GM12878 (cell line): ENCODE measurements around the gene HNRNPA2B1. TPM values are rescaled to one million over a fixed set of nuclear protein-coding genes. Genes with fewer than 3 reads are reported as not detected.

ENCODE experiments used
- ATAC-seq: fragments of 200-7000 bp; cut with Tn5 transposase; 3 replicates; pipeline ENCODE4 v1.9.1; 2020; ENCODE audit warnings: mild to moderate bottlenecking, moderate library complexity
- BruUV-seq: library from RNA; stranded (reverse); fragments of 400-500 nt; replicated peaks from 2 replicates; lab custom pipeline; 2021; lab: Mats Ljungman, UMichigan
- CTCF ChIA-PET: fragments of 300-600 bp; sonication (Branson Sonifier 250); formaldehyde crosslinking; extraction: SDS; loops from one replicate; lab custom pipeline; 2021; ENCODE audit warnings: inconsistent platforms; lab: Yijun Ruan, JAX
- POLR2A ChIA-PET: fragments of 350-600 bp; formaldehyde crosslinking; extraction: SDS; loops from one replicate; lab custom pipeline; 2021; ENCODE audit warnings: inconsistent platforms; lab: Charles Lee
- RAD21 ChIA-PET: fragments of 300-600 bp; sonication (Branson Sonifier 250); formaldehyde crosslinking; loops from one replicate; lab custom pipeline; 2023; ENCODE audit warnings: antibody characterized with exemption; ENCODE audit not compliant: unreplicated experiment; lab: Charles Lee
- SMC1A ChIA-PET: fragments of 300-600 bp; sonication (Branson Sonifier 250); formaldehyde crosslinking; loops from one replicate; lab custom pipeline; 2023; ENCODE audit not compliant: unreplicated experiment, uncharacterized antibody; lab: Charles Lee
- DNase-seq: peaks from one replicate; pipeline ENCODE4 v3.0.0-alpha.2; 2011; ENCODE audit warnings: low read depth, low spot score
- FAIRE-seq: peaks from 3 replicates; lab custom pipeline; 2011; peaks lifted over from hg19 to GRCh38; lab: Jason Lieb, UNC
- H2AFZ ChIP-seq: 2 replicates; pipeline ENCODE4 v1.6.0; 2011; ENCODE audit warnings: low read depth, low read length, control low read depth; ENCODE audit not compliant: control insufficient read depth
- H3K27ac ChIP-seq: 2 replicates; pipeline ENCODE4 v1.5.1; 2011; ENCODE audit warnings: control low read depth; ENCODE audit not compliant: control insufficient read depth, insufficient read depth
- H3K27me3 ChIP-seq, 2 experiments: replicated peaks in 1 of 2; 2 replicates each; pipeline versions ENCODE4 v1.6.0 to v1.6.1; 2011; ENCODE audit warnings: low read length in 1 of 2; ENCODE audit not compliant: control insufficient read depth in 2 of 2, insufficient read depth in 2 of 2
- H3K36me3 ChIP-seq, 2 experiments: 2 replicates each; pipeline ENCODE4 v1.5.1; 2011; ENCODE audit warnings: low read length in 1 of 2; ENCODE audit not compliant: control insufficient read depth in 2 of 2, insufficient read depth in 2 of 2
- H3K4me1 ChIP-seq: 2 replicates; pipeline ENCODE4 v1.6.1; 2011; ENCODE audit warnings: mild to moderate bottlenecking, low read length, moderate library complexity, mixed read lengths; ENCODE audit not compliant: control insufficient read depth, insufficient read depth
- H3K4me2 ChIP-seq: 2 replicates; pipeline ENCODE4 v1.6.0; 2011; ENCODE audit warnings: control low read depth; ENCODE audit not compliant: control insufficient read depth, insufficient read depth
- H3K4me3 ChIP-seq: fragments of 200-600 bp; sonication (generic); 2 replicates; pipeline ENCODE4 v1.5.1; 2016
- H3K79me2 ChIP-seq: 2 replicates; pipeline ENCODE4 v1.6.0; 2011; ENCODE audit warnings: low read length; ENCODE audit not compliant: control insufficient read depth, insufficient read depth
- H3K9ac ChIP-seq: 2 replicates; pipeline ENCODE4 v1.8.0; 2011; ENCODE audit warnings: low read length, control low read depth, mixed read lengths; ENCODE audit not compliant: control insufficient read depth, insufficient read depth
- H3K9me3 ChIP-seq: replicated peaks from 3 replicates; pipeline ENCODE4 v1.5.1; 2011; ENCODE audit warnings: mild to moderate bottlenecking, low read length; ENCODE audit not compliant: control insufficient read depth, insufficient read depth
- H4K20me1 ChIP-seq: 2 replicates; pipeline ENCODE4 v1.6.0; 2011; ENCODE audit not compliant: control insufficient read depth, insufficient read depth
- BACH1 ChIP-seq: fragments of 450-650 bp; IDR thresholded peaks from 2 replicates; pipeline ENCODE4 v1.6.1; 2017; ENCODE audit warnings: mild to moderate bottlenecking, borderline replicate concordance
- EP300 ChIP-seq, 2 experiments: fragments of 150-350 bp in 1 of 2; IDR thresholded peaks; 2 replicates each; pipeline ENCODE4 v1.6.1; 2011 to 2012; ENCODE audit warnings: low read depth in 2 of 2, low read length in 2 of 2, borderline replicate concordance in 1 of 2, improper control_type of control experiment in 1 of 2, inconsistent platforms in 1 of 2; ENCODE audit not compliant: control insufficient read depth in 1 of 2
- HCFC1 ChIP-seq: fragments of 150-350 bp; IDR thresholded peaks from 2 replicates; pipeline ENCODE4 v1.6.1; 2014; ENCODE audit warnings: low read length
- KLF5 ChIP-seq: fragments of 450-650 bp; IDR thresholded peaks from 2 replicates; pipeline ENCODE4 v1.6.1; 2014; ENCODE audit warnings: mild to moderate bottlenecking; ENCODE audit not compliant: partially characterized antibody
- POLR2AphosphoS5 ChIP-seq: IDR thresholded peaks from 2 replicates; pipeline ENCODE4 v1.6.1; 2011; ENCODE audit warnings: mild to moderate bottlenecking, low read length, inconsistent platforms
- POU2F2 ChIP-seq: IDR thresholded peaks from 3 replicates; pipeline ENCODE4 v1.6.1; 2011; ENCODE audit warnings: low read depth, mild to moderate bottlenecking, low read length, borderline replicate concordance
- PRDM15 ChIP-seq: fragments of 450-650 bp; formaldehyde crosslinking; IDR thresholded peaks from 2 replicates; pipeline ENCODE4 v1.4.0; 2020; ENCODE audit warnings: mild to moderate bottlenecking, moderate library complexity
- RBBP5 ChIP-seq: fragments of 200-600 bp; sonication (generic); conservative IDR thresholded peaks from 2 replicates; pipeline ENCODE4 v1.6.1; 2016
- ZBTB4 ChIP-seq: fragments of 450-650 bp; formaldehyde crosslinking; IDR thresholded peaks from 2 replicates; pipeline ENCODE4 v1.4.0; 2022; ENCODE audit warnings: mild to moderate bottlenecking, moderate library complexity
- ZNF687 ChIP-seq: fragments of 450-650 bp; IDR thresholded peaks from 2 replicates; pipeline ENCODE4 v1.6.1; 2017; ENCODE audit warnings: mild to moderate bottlenecking, moderate library complexity
- WGBS: methylation state at CpG from one replicate; pipeline ENCODE4 v1.1.6; 2016; ENCODE audit warnings: low lambda C conversion rate; ENCODE audit not compliant: insufficient replicate concordance, insufficient coverage; ENCODE audit errors: missing lambda C conversion rate; 5-methylcytosine and 5-hydroxymethylcytosine counted together
- in situ Hi-C: fragments of 300-500 bp; cut with MboI; formaldehyde crosslinking; loops from 9 replicates; pipeline ENCODE4 v1.14.3; 2018; ENCODE audit warnings: mixed read lengths
- intact Hi-C: fragments of 100-400 bp; cut with micrococcal nuclease; formaldehyde crosslinking; loops from one replicate; pipeline ENCODE4 v1.14.2; 2022; ENCODE audit not compliant: unreplicated experiment
- polyA plus RNA-seq, 11 experiments: library from polyadenylated mRNA; depleted of rRNA in 4 of 11; unstranded in 6 of 11; stranded (reverse) in 5 of 11; fragments of >200 nt; fragmentation: Nextera tagmentation in 4 of 11; fragmentation: Illumina TruSeq in 1 of 11; extraction: Ambion mirVana in 4 of 11; extraction: Trizol in 1 of 11; gene quantifications; 1 replicate in 1 of 11; 2 replicates in 10 of 11; pipeline versions ENCODE4 v1.2.1 to v1.2.3, GENCODE V29; 2011 to 2016; ENCODE audit warnings: inconsistent platforms in 2 of 11, missing spikeins in 2 of 11, low read depth in 1 of 11
- total RNA-seq, 4 experiments: library from RNA; depleted of rRNA in 3 of 4; stranded (reverse); fragments of >200 nt in 3 of 4; fragmentation: Illumina TruSeq in 1 of 4; extraction: Trizol in 1 of 4; gene quantifications; 2 replicates each; pipeline versions ENCODE4 v1.2.1 to v1.2.3, GENCODE V29; 2013 to 2021

HNRNPA2B1 gene
- total and polyA plus RNA-seq, 10 of the 15 experiments (the other 5 are each of a cell fraction or from before 2014, with no cell fraction given), result 295 to 1,396 (median 932) TPM

GRCh38 chr7:26190417-26190869 is 10.1 kb downstream of the HNRNPA2B1 start:
- Histone ChIP-seq H3K79me2 (peaks cover 54% of the 10 kb centered on the region), H4K20me1 (peaks cover 7% of the 10 kb centered on the region; the same call in 1 of the 2 replicates), H3K4me3 (no peak overlapping the region), H2AFZ (no peak overlapping the region), H3K9ac (no peak overlapping the region), H3K36me3 (peaks cover 8 to 48% of the 10 kb centered on the region in 2 experiments), H3K27ac (no peak overlapping the region), H3K4me2 (no peak overlapping the region), H3K9me3 (no peaks in the 10 kb centered on the region), H3K4me1 (peaks cover 27% of the 10 kb centered on the region), H3K27me3 (no peaks in the 10 kb centered on the region)
- WGBS, result 95% methylated on average over 1 of the region's 1 CpG
- ATAC-seq (no peak), DNase-seq (no peak), FAIRE-seq (no peak)
- intact Hi-C loops, result loop anchor here (5.0 kb wide), 1 partner anchor 298 kb away; no protein-coding TSS in a partner anchor
- CTCF ChIA-PET, result interaction anchor here (2.4 to 13.1 kb wide), 4 partner anchors 23 to 101 kb away, joined by 8 to 203 read pairs (median 21); partner anchors contain the start of gene NFE2L3
- POLR2A ChIA-PET, result interaction anchor here (1.7 to 12.7 kb wide), 5 partner anchors 9 to 32 kb away, joined by 5 to 206 read pairs (median 8); partner anchors contain the start of gene CBX3
- RAD21 ChIA-PET, result interaction anchor here (2.1 to 12.7 kb wide), 4 partner anchors 33 to 175 kb away, joined by 8 to 164 read pairs (median 63); no protein-coding TSS in a partner anchor
- no peak for TF ChIP-seq HCFC1
- TF ChIP-seq RBBP5, result no peak
- TF ChIP-seq ZBTB4, result peak; percentile 44; the same call in 1 of the 2 replicates
- 0 out of 2 replicates have a peak, but pooled peaks have one; percentile 20 for TF ChIP-seq ZNF687
- TF ChIP-seq PRDM15 (CRISPR knock-in tag), result 0 out of 2 replicates have a peak, but pooled peaks have one; percentile 8
- no peak for TF ChIP-seq EP300 (IDR thresholded peaks at IDR 0.05; ENCODE audit: borderline replicate concordance in 1 of 2, control insufficient read depth in 1 of 2, low read depth in 2 of 2, low read length in 2 of 2)
- peak; percentile 43; the same call in 2 of the 3 replicates for TF ChIP-seq POU2F2
- TF ChIP-seq BACH1, result peak; percentile 64
- peak; percentile 13 for TF ChIP-seq KLF5
- peak; percentile 71 for TF ChIP-seq POLR2AphosphoS5
- in situ Hi-C loops, result loop anchor here (5.0 to 10.0 kb wide), 2 partner anchors 98 to 174 kb away; no protein-coding TSS in a partner anchor
- BruUV-seq, result TSS peak; percentile 0
- SMC1A ChIA-PET, result interaction anchor here (1.0 to 5.2 kb wide), 6 partner anchors 10 to 170 kb away, joined by 3 to 50 read pairs (median 10); partner anchors contain the start of gene NFE2L3
